Hepatocyte (in vitro differentiated cells): ENCODE measurements around the gene LILRA1. TPM values are rescaled to one million over a fixed set of nuclear protein-coding genes. Genes with fewer than 3 reads are reported as not detected.
"Not testable (repeated sequence)": the region's sequence is repeated elsewhere in the genome, so short reads cannot be mapped to it uniquely, and the experiment has no call there.

ENCODE experiments used
- DNase-seq: peaks from one replicate; pipeline ENCODE4 v3.0.0-alpha.2; 2016; ENCODE audit warnings: low spot score
- H2AFZ ChIP-seq: fragments of 200-600 bp; sonication (generic); 2 replicates; pipeline ENCODE4 v1.6.0; 2016; ENCODE audit warnings: antibody characterized with exemption, mild to moderate bottlenecking
- H3K27ac ChIP-seq: fragments of 200-600 bp; sonication (generic); 2 replicates; pipeline ENCODE4 v1.5.1; 2016; ENCODE audit warnings: mild to moderate bottlenecking
- H3K27me3 ChIP-seq: fragments of 200-600 bp; sonication (generic); 2 replicates; pipeline ENCODE4 v1.6.1; 2016
- H3K36me3 ChIP-seq: fragments of 200-600 bp; sonication (generic); replicated peaks from 2 replicates; pipeline ENCODE4 v1.5.1; 2016; ENCODE audit warnings: low read depth; ENCODE audit not compliant: insufficient read depth
- H3K4me1 ChIP-seq: fragments of 200-600 bp; sonication (generic); 2 replicates; pipeline ENCODE4 v1.5.1; 2016; ENCODE audit warnings: mild to moderate bottlenecking, moderate library complexity; ENCODE audit not compliant: insufficient read depth
- H3K4me2 ChIP-seq: fragments of 200-600 bp; sonication (generic); 2 replicates; pipeline ENCODE4 v1.6.0; 2016
- H3K4me3 ChIP-seq: fragments of 200-600 bp; sonication (generic); 2 replicates; pipeline ENCODE4 v1.5.1; 2016; ENCODE audit warnings: mild to moderate bottlenecking
- H3K79me2 ChIP-seq: fragments of 200-600 bp; sonication (generic); 2 replicates; pipeline ENCODE4 v1.6.0; 2017; ENCODE audit warnings: mild to moderate bottlenecking
- H3K9me2 ChIP-seq: fragments of 200-600 bp; sonication (generic); replicated peaks from 2 replicates; pipeline ENCODE4 v1.6.0; 2017; ENCODE audit warnings: mild to moderate bottlenecking; ENCODE audit not compliant: insufficient read depth
- H3K9me3 ChIP-seq: fragments of 200-600 bp; sonication (generic); 2 replicates; pipeline ENCODE4 v1.5.1; 2016; ENCODE audit warnings: low read depth, mild to moderate bottlenecking
- H4K20me1 ChIP-seq: fragments of 200-600 bp; sonication (generic); 2 replicates; pipeline ENCODE4 v1.6.0; 2016; ENCODE audit warnings: mild to moderate bottlenecking; ENCODE audit not compliant: insufficient read depth, poor library complexity, severe bottlenecking
- CTCF ChIP-seq: fragments of 200-600 bp; sonication (generic); IDR thresholded peaks from 2 replicates; pipeline ENCODE4 v1.5.1; 2016; ENCODE audit warnings: antibody characterized with exemption, mild to moderate bottlenecking; ENCODE audit not compliant: poor library complexity
- EZH2 ChIP-seq: fragments of 200-600 bp; sonication (generic); IDR thresholded peaks from 2 replicates; pipeline ENCODE4 v1.6.1; 2016; ENCODE audit warnings: antibody characterized with exemption, mild to moderate bottlenecking, borderline replicate concordance
- EZH2phosphoT487 ChIP-seq: fragments of 200-600 bp; sonication (generic); IDR thresholded peaks from one replicate; pipeline ENCODE4 v1.6.1; 2018; ENCODE audit warnings: antibody characterized with exemption, mild to moderate bottlenecking, low read depth, moderate library complexity; ENCODE audit not compliant: unreplicated experiment, severe bottlenecking
- WGBS: methylation state at CpG from one replicate; pipeline ENCODE4 v1.1.6; 2016; ENCODE audit warnings: low lambda C conversion rate; ENCODE audit errors: missing lambda C conversion rate; 5-methylcytosine and 5-hydroxymethylcytosine counted together
- polyA plus RNA-seq: library from polyadenylated mRNA; unstranded; fragments of >200 nt; fragmentation: Nextera tagmentation; extraction: Ambion mirVana; gene quantifications from 2 replicates; pipeline ENCODE4 v1.2.1, GENCODE V29; 2016
- total RNA-seq: library from RNA; depleted of rRNA; stranded (reverse); fragments of >200 nt; gene quantifications from 2 replicates; pipeline ENCODE4 v1.2.3, GENCODE V29; 2014

Gene LILRA1
- total and polyA plus RNA-seq, 2 experiments from 2014 or later, result not detected

- no peaks in the 10 kb centered on the region for H3K4me1 ChIP-seq
- no peaks in the 10 kb centered on the region for H3K36me3 ChIP-seq
- no peak overlapping the region for H3K4me2 ChIP-seq
- H3K9me2 ChIP-seq, result no peaks in the 10 kb centered on the region
- H3K4me3 ChIP-seq, result no peak overlapping the region
- no peak overlapping the region for H2AFZ ChIP-seq
- 35% methylated on average over 5 of the region's 5 CpGs for WGBS
- no peak for DNase-seq
- H3K27ac ChIP-seq, result no peak overlapping the region
- H3K79me2 ChIP-seq, result no peaks in the 10 kb centered on the region
- peaks cover 9% of the 10 kb centered on the region for H3K9me3 ChIP-seq
- TF ChIP-seq EZH2, result no peak
- no peaks in the 10 kb centered on the region for H3K27me3 ChIP-seq
- H4K20me1 ChIP-seq, result no peaks in the 10 kb centered on the region
Measured at GRCh38 chr19:54616821-54617560, 23.6 kb downstream of the LILRA1 start.

- Histone ChIP-seq H3K27ac (no peak overlapping the region), H4K20me1 (no peaks in the 10 kb centered on the region), H3K36me3 (no peaks in the 10 kb centered on the region), H2AFZ (no peak overlapping the region), H3K27me3 (no peaks in the 10 kb centered on the region), H3K4me3 (no peak overlapping the region), H3K9me2 (no peaks in the 10 kb centered on the region), H3K4me2 (no peak overlapping the region), H3K9me3 (peaks cover 6% of the 10 kb centered on the region), H3K79me2 (no peaks in the 10 kb centered on the region), H3K4me1 (no peaks in the 10 kb centered on the region)
- TF ChIP-seq CTCF (no peak), EZH2phosphoT487 (no peak), EZH2 (no peak)
- whole genome bisulfite sequencing, result 60% methylated on average over 4 of the region's 4 CpGs
- DNase-seq, result no peak
Measured at GRCh38 chr19:54620464-54620863, 27.0 kb downstream of the LILRA1 start.

GRCh38 chr19:54622431-54622830 is 29.0 kb downstream of the LILRA1 start:
- Histone ChIP-seq H4K20me1 (no peaks in the 10 kb centered on the region), H3K27me3 (no peaks in the 10 kb centered on the region), H3K4me2 (no peak overlapping the region), H3K27ac (no peak overlapping the region), H3K79me2 (no peaks in the 10 kb centered on the region), H3K4me1 (no peaks in the 10 kb centered on the region), H2AFZ (no peak overlapping the region), H3K9me2 (no peaks in the 10 kb centered on the region), H3K9me3 (peaks cover 6% of the 10 kb centered on the region), H3K4me3 (no peak overlapping the region), H3K36me3 (no peaks in the 10 kb centered on the region)
- 45% methylated on average over 4 of the region's 4 CpGs for WGBS
- no peak for DNase-seq
- TF ChIP-seq EZH2, result no peak
- no peak for TF ChIP-seq EZH2phosphoT487
- TF ChIP-seq CTCF, result no peak

GRCh38 chr19:54624234-54624633 is 30.8 kb downstream of the LILRA1 start:
- H3K79me2 ChIP-seq, H3K4me2 ChIP-seq, H3K4me3 ChIP-seq, H3K4me1 ChIP-seq, H3K27me3 ChIP-seq, H3K9me3 ChIP-seq, H4K20me1 ChIP-seq, H2AFZ ChIP-seq, H3K9me2 ChIP-seq, H3K27ac ChIP-seq, H3K36me3 ChIP-seq, DNase-seq: not testable (repeated sequence)
- WGBS, result 81% methylated on average over 10 of the region's 10 CpGs

GRCh38 chr19:54624934-54625730 is 31.7 kb downstream of the LILRA1 start:
- H3K4me1 ChIP-seq, H3K79me2 ChIP-seq, H2AFZ ChIP-seq, H3K27ac ChIP-seq, H3K36me3 ChIP-seq, H3K4me3 ChIP-seq, H3K9me3 ChIP-seq, H3K9me2 ChIP-seq, H3K27me3 ChIP-seq, DNase-seq, H3K4me2 ChIP-seq, H4K20me1 ChIP-seq: not testable (repeated sequence)
- WGBS, result 65% methylated on average over 12 of the region's 15 CpGs
